ENCODE results near the gene TRPM6.

- TF ChIP-seq POLR2A (IDR thresholded peaks at IDR 0.05) (no peak), CTCF (IDR thresholded peaks at IDR 0.05) (no peak), EP300 (IDR thresholded peaks at IDR 0.05) (no peak)
Observed at GRCh38 chr9:74681906-74682305, 205.8 kb downstream of the TRPM6 start.

Data from stomach (tissue), 4 donors.